Measurements from ENCODE around the gene OR8J3. TPM values are rescaled to one million over a fixed set of nuclear protein-coding genes. Genes with fewer than 3 reads are reported as not detected.

The OR8J3 gene
- polyA plus RNA-seq, 1 of the 3 experiments (the other 2 are of a cell fraction): not detected

GRCh38 chr11:56183459-56183858 is 43.5 kb upstream of the OR8J3 start:
- TF ChIP-seq, protein P1, sequence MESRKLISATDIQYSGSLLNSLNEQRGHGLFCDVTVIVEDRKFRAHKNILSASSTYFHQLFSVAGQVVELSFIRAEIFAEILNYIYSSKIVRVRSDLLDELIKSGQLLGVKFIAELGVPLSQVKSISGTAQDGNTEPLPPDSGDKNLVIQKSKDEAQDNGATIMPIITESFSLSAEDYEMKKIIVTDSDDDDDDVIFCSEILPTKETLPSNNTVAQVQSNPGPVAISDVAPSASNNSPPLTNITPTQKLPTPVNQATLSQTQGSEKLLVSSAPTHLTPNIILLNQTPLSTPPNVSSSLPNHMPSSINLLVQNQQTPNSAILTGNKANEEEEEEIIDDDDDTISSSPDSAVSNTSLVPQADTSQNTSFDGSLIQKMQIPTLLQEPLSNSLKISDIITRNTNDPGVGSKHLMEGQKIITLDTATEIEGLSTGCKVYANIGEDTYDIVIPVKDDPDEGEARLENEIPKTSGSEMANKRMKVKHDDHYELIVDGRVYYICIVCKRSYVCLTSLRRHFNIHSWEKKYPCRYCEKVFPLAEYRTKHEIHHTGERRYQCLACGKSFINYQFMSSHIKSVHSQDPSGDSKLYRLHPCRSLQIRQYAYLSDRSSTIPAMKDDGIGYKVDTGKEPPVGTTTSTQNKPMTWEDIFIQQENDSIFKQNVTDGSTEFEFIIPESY (IDR thresholded peaks at IDR 0.05; ENCODE audit: borderline replicate concordance, low read depth): no peak
- no peak for TF ChIP-seq REST (IDR thresholded peaks at IDR 0.05; ENCODE audit: low read depth, low read length)
- TF ChIP-seq GATA2 (CRISPR knock-in tag; IDR thresholded peaks at IDR 0.05): no peak
- H3K9me2 ChIP-seq: no peaks in the 10 kb centered on the region
- no peak overlapping the region for H3K4me3 ChIP-seq (ENCODE audit: low read depth in 2 of 2, low read length in 1 of 2)
- POLR2A ChIA-PET: no interaction called here
- no peak overlapping the region for H3K4me2 ChIP-seq
- no peaks in the 10 kb centered on the region for H4K20me1 ChIP-seq (ENCODE audit: insufficient read depth)
- H3F3A ChIP-seq (replicated peaks; ENCODE audit: insufficient read depth): no peaks in the 10 kb centered on the region
- H3K9ac ChIP-seq: no peak overlapping the region
- no peak for DNase-seq
- no peaks in the 10 kb centered on the region for H3K79me2 ChIP-seq (ENCODE audit: insufficient read depth)
- H3K36me3 ChIP-seq (replicated peaks in 1 of 2; ENCODE audit: control insufficient read depth in 1 of 2, insufficient read depth in 2 of 2, low read length in 1 of 2): no peaks in the 10 kb centered on the region
- no peak overlapping the region for H2AFZ ChIP-seq (ENCODE audit: low read depth)
- no peaks in the 10 kb centered on the region for H3K27me3 ChIP-seq (ENCODE audit: insufficient read depth)
- no peaks in the 10 kb centered on the region for H3K4me1 ChIP-seq (ENCODE audit: control insufficient read depth in 1 of 2, insufficient read depth in 2 of 2, low read depth in 1 of 2, low read length in 1 of 2)
- H3K9me3 ChIP-seq: 0 out of 2 replicates have a peak, but pooled peaks cover 3% of the 10 kb centered on the region
- CTCF ChIA-PET: no interaction called here
- H3K27ac ChIP-seq (ENCODE audit: low read depth in 2 of 2, low read length in 1 of 2): no peak overlapping the region

- Histone ChIP-seq H3K27ac (ENCODE audit: low read depth in 2 of 2, low read length in 1 of 2) (no peak within 1 kb of the TSS), H3K36me3 (replicated peaks in 1 of 2; ENCODE audit: control insufficient read depth in 1 of 2, insufficient read depth in 2 of 2, low read length in 1 of 2) (no peaks in the 10 kb centered on the region), H3K79me2 (ENCODE audit: insufficient read depth) (no peaks in the 10 kb centered on the region), H3K4me1 (ENCODE audit: control insufficient read depth in 1 of 2, insufficient read depth in 2 of 2, low read depth in 1 of 2, low read length in 1 of 2) (no peaks in the 10 kb centered on the region), H3K4me2 (no peak within 1 kb of the TSS), H3K27me3 (ENCODE audit: insufficient read depth) (no peaks in the 10 kb centered on the region), H4K20me1 (ENCODE audit: insufficient read depth) (no peaks in the 10 kb centered on the region), H3K9me3 (0 out of 2 replicates have a peak, but pooled peaks cover 3% of the 10 kb centered on the region), H2AFZ (ENCODE audit: low read depth) (no peak within 1 kb of the TSS), H3F3A (replicated peaks; ENCODE audit: insufficient read depth) (no peaks in the 10 kb centered on the region), H3K9me2 (no peaks in the 10 kb centered on the region), H3K9ac (no peak within 1 kb of the TSS), H3K4me3 (ENCODE audit: low read depth in 2 of 2, low read length in 1 of 2) (no peak within 1 kb of the TSS)
- 0% methylated on average over 1 of the region's 1 CpG for WGBS (ENCODE audit: low lambda C conversion rate)
- CTCF ChIA-PET: no interaction called here
- no peak for DNase-seq
- POLR2A ChIA-PET: no interaction called here
- TF ChIP-seq, protein P2, sequence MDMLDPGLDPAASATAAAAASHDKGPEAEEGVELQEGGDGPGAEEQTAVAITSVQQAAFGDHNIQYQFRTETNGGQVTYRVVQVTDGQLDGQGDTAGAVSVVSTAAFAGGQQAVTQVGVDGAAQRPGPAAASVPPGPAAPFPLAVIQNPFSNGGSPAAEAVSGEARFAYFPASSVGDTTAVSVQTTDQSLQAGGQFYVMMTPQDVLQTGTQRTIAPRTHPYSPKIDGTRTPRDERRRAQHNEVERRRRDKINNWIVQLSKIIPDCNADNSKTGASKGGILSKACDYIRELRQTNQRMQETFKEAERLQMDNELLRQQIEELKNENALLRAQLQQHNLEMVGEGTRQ (IDR thresholded peaks at IDR 0.05; ENCODE audit: borderline replicate concordance, low read depth, low read length): no peak
- TF ChIP-seq REST (IDR thresholded peaks at IDR 0.05; ENCODE audit: low read depth, low read length): no peak
- TF ChIP-seq GABPA (IDR thresholded peaks at IDR 0.05; ENCODE audit: low read depth): no peak
- TF ChIP-seq RFX5 (IDR thresholded peaks at IDR 0.05; ENCODE audit: low read length): no peak
- TF ChIP-seq USF1 (IDR thresholded peaks at IDR 0.05; ENCODE audit: borderline replicate concordance, low read depth): no peak
- no peak for TF ChIP-seq YY1 (IDR thresholded peaks at IDR 0.05; ENCODE audit: low read depth)
- no peak for TF ChIP-seq TEAD4 (IDR thresholded peaks at IDR 0.05; ENCODE audit: borderline replicate concordance, insufficient read depth)
- TF ChIP-seq SMC3 (IDR thresholded peaks at IDR 0.05; ENCODE audit: low read depth, low read length): no peak
- TF ChIP-seq, protein P3, sequence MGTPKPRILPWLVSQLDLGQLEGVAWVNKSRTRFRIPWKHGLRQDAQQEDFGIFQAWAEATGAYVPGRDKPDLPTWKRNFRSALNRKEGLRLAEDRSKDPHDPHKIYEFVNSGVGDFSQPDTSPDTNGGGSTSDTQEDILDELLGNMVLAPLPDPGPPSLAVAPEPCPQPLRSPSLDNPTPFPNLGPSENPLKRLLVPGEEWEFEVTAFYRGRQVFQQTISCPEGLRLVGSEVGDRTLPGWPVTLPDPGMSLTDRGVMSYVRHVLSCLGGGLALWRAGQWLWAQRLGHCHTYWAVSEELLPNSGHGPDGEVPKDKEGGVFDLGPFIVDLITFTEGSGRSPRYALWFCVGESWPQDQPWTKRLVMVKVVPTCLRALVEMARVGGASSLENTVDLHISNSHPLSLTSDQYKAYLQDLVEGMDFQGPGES (IDR thresholded peaks at IDR 0.05; ENCODE audit: low read depth, low read length): no peak
- no peak for TF ChIP-seq SIN3A (IDR thresholded peaks at IDR 0.05; ENCODE audit: borderline replicate concordance, low read depth, low read length)
Measured at GRCh38 chr11:56176318-56176717, 36.3 kb upstream of the OR8J3 start, which contains the start of gene OR5J2. OR5J2 (plus strand) TSS chr11:56176618; CDS start chr11:56176618, 0 bp downstream.

Measured in SK-N-SH (cell line).